RWPE2 (cell line): ENCODE results near the gene SMAP2.

Experiments used
- ATAC-seq: fragments of 200-7000 bp; cut with Tn5 transposase; 3 replicates; pipeline ENCODE4 v1.9.1; 2021; ENCODE audit warnings: low read depth
- DNase-seq: peaks from one replicate; pipeline ENCODE4 v3.0.0-alpha.2; 2020; ENCODE audit warnings: low spot score
- H3K27ac ChIP-seq: fragments of 450-650 bp; 2 replicates; pipeline ENCODE4 v1.5.1; 2017; ENCODE audit warnings: mild to moderate bottlenecking; ENCODE audit not compliant: poor library complexity, severe bottlenecking
- H3K27me3 ChIP-seq: fragments of 250-450 bp; sonication (Bioruptor Pico); 2 replicates; pipeline ENCODE4 v1.5.1; 2021; ENCODE audit warnings: mild to moderate bottlenecking, moderate library complexity; ENCODE audit not compliant: insufficient read depth, poor library complexity, severe bottlenecking
- H3K36me3 ChIP-seq: fragments of 250-450 bp; sonication (Bioruptor Pico); 2 replicates; pipeline ENCODE4 v1.5.1; 2020; ENCODE audit warnings: low read depth, mild to moderate bottlenecking, moderate library complexity
- H3K4me1 ChIP-seq: fragments of 250-450 bp; sonication (Bioruptor Pico); 2 replicates; pipeline ENCODE4 v1.5.1; 2021; ENCODE audit warnings: mild to moderate bottlenecking, moderate library complexity; ENCODE audit not compliant: insufficient read depth, poor library complexity, severe bottlenecking
- H3K4me3 ChIP-seq: fragments of 250-450 bp; sonication (Bioruptor Pico); 2 replicates; pipeline ENCODE4 v1.5.1; 2021; ENCODE audit warnings: mild to moderate bottlenecking, moderate library complexity; ENCODE audit not compliant: severe bottlenecking
- H3K9me3 ChIP-seq: fragments of 250-450 bp; sonication (Bioruptor Pico); 2 replicates; pipeline ENCODE4 v1.5.1; 2021; ENCODE audit warnings: mild to moderate bottlenecking, moderate library complexity; ENCODE audit not compliant: severe bottlenecking
- TF ChIP-seq, protein P1 (sequence below): fragments of 450-650 bp; IDR thresholded peaks from one replicate; pipeline ENCODE4 v1.5.1; 2017; ENCODE audit warnings: mild to moderate bottlenecking, moderate library complexity; ENCODE audit not compliant: poor library complexity, severe bottlenecking

SMAP2 gene

GRCh38 chr1:40407453-40407852, 33.9 kb downstream of the SMAP2 start:
- no peak overlapping the region for H3K4me3 ChIP-seq
- ATAC-seq (no peak), DNase-seq (no peak)
- TF ChIP-seq, protein P1, sequence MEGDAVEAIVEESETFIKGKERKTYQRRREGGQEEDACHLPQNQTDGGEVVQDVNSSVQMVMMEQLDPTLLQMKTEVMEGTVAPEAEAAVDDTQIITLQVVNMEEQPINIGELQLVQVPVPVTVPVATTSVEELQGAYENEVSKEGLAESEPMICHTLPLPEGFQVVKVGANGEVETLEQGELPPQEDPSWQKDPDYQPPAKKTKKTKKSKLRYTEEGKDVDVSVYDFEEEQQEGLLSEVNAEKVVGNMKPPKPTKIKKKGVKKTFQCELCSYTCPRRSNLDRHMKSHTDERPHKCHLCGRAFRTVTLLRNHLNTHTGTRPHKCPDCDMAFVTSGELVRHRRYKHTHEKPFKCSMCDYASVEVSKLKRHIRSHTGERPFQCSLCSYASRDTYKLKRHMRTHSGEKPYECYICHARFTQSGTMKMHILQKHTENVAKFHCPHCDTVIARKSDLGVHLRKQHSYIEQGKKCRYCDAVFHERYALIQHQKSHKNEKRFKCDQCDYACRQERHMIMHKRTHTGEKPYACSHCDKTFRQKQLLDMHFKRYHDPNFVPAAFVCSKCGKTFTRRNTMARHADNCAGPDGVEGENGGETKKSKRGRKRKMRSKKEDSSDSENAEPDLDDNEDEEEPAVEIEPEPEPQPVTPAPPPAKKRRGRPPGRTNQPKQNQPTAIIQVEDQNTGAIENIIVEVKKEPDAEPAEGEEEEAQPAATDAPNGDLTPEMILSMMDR = no peak
- 0 out of 2 replicates have a peak, but pooled peaks cover 7% of the 10 kb centered on the region for H3K36me3 ChIP-seq
- H3K9me3 ChIP-seq = no peaks in the 10 kb centered on the region
- no peaks in the 10 kb centered on the region for H3K27me3 ChIP-seq
- peaks cover 9% of the 10 kb centered on the region for H3K4me1 ChIP-seq
- H3K27ac ChIP-seq = no peak overlapping the region

- TF ChIP-seq, protein P1 = no peak
- H3K27ac ChIP-seq = no peak overlapping the region
- H3K4me3 ChIP-seq = no peak overlapping the region
- DNase-seq = no peak
- H3K4me1 ChIP-seq = peaks cover 9% of the 10 kb centered on the region
- no peaks in the 10 kb centered on the region for H3K27me3 ChIP-seq
- H3K36me3 ChIP-seq = peaks cover 16% of the 10 kb centered on the region; the same call in 1 of the 2 replicates
- ATAC-seq = no peak
- H3K9me3 ChIP-seq = no peaks in the 10 kb centered on the region
Measured at GRCh38 chr1:40409467-40409866, 35.9 kb downstream of the SMAP2 start.

DNA sequence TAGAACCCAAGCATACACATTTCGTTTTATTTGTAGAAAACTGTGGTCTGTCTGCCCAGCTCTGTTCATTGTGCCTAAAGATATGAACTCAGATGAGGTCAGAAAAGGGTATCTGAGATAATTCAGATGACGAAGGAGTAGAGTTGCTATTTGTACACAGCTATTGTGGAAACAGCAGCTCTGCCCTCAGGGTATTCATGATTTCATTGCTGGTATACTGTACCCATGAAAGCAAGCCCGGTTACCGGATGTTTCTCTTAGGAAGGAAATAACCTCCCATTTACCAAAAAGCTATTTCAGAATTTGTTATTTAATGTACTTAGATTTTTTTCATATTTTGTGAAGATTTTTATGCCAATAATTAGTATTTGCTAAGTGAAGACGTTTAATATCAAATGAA, 37.8 kb downstream of the SMAP2 start:
- H3K9me3 ChIP-seq = no peaks in the 10 kb centered on the region
- TF ChIP-seq, protein P1 = no peak
- H3K4me3 ChIP-seq = no peak overlapping the region
- DNase-seq (no peak), ATAC-seq (no peak; the same call in 2 of the 3 replicates)
- peaks cover 26% of the 10 kb centered on the region for H3K36me3 ChIP-seq
- H3K27ac ChIP-seq = no peak overlapping the region
- H3K4me1 ChIP-seq = peaks cover 6% of the 10 kb centered on the region
- H3K27me3 ChIP-seq = no peaks in the 10 kb centered on the region

GRCh38 chr1:40411843-40412242, 38.3 kb downstream of the SMAP2 start:
- H3K4me3 ChIP-seq = no peak overlapping the region
- no peaks in the 10 kb centered on the region for H3K9me3 ChIP-seq
- no peaks in the 10 kb centered on the region for H3K27me3 ChIP-seq
- H3K4me1 ChIP-seq = peaks cover 6% of the 10 kb centered on the region
- no peak overlapping the region for H3K27ac ChIP-seq
- no peak for DNase-seq
- no peak for ATAC-seq
- H3K36me3 ChIP-seq = peaks cover 31% of the 10 kb centered on the region
- TF ChIP-seq, protein P1 = no peak

DNA sequence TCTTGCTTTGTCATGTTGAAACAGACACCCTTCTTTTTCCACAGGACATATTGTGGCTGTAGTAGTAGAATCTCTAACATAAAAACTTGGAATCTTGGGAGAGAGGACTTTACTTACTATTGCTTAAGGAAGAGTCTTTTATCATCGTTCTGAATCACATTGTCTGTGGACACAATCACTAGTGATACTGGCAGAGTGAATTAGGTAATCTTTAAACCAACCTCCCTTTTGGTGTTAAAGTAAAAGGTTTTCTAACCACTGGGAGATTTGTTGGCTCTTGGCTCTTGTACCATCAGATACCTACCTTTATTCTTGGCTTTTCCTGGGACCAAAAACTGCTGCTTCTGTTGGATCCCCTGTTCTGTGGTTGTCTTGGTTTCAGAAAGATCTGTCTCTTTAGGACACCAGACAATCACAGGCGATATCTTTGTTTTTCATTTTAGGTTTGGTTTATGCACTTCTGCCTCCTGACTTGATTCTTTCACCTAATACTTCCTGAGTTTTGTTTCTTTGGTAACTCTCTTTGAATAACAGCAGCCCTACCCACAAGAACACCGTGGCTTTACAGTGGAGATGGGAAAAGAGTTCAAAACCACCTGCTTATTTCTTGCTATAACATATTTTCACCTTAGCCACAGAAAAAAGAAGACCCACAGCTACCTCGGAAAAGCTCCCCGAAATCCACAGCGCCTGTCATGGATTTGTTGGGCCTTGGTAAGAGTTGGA, 40.2 kb downstream of the SMAP2 start:
- H3K4me3 ChIP-seq = no peak overlapping the region
- DNase-seq = no peak
- H3K9me3 ChIP-seq = no peaks in the 10 kb centered on the region
- H3K27me3 ChIP-seq = no peaks in the 10 kb centered on the region
- TF ChIP-seq, protein P1 = no peak
- H3K36me3 ChIP-seq = peaks cover 47% of the 10 kb centered on the region
- ATAC-seq = no peak
- H3K27ac ChIP-seq = no peak overlapping the region
- peaks cover 6% of the 10 kb centered on the region for H3K4me1 ChIP-seq
